Eye (tissue), 1 donor: ENCODE results near the gene TLE1.
"Not testable (repeated sequence)": the region's sequence is repeated elsewhere in the genome, so short reads cannot be mapped to it uniquely, and the experiment has no call there.

ENCODE experiments used
- DNase-seq: peaks from one replicate; pipeline ENCODE4 v3.0.0-alpha.2; 2015

TLE1 gene

DNA sequence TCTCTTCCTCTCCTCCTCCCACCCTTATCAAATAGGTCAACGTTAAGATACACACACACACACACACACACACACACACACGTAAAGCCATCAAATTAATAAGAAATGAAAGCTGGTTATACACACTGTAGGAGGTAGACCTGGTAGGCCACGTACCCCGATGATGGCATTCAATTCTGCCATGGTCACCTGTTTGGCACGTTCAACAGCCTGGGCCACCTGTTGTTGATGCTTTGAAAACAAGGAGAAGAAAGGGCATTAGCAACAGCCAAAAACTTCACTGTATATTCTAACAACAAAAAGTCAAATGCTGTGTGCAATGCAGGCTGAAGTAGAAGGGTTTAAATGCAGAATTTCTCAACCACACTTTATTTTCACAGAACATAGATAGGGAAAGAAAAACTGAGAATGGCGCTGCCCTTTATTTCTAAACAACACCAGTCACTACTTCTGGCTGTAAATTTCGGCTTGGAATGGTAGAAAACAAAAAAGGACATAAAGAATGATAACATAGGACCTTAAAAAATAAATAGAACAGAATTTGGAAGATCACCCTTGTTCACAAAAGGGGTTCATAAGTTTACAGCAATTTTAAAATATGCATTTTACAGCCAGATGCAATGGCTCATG lies 37.2 kb downstream of the TLE1 start:
- no peak for DNase-seq

DNA sequence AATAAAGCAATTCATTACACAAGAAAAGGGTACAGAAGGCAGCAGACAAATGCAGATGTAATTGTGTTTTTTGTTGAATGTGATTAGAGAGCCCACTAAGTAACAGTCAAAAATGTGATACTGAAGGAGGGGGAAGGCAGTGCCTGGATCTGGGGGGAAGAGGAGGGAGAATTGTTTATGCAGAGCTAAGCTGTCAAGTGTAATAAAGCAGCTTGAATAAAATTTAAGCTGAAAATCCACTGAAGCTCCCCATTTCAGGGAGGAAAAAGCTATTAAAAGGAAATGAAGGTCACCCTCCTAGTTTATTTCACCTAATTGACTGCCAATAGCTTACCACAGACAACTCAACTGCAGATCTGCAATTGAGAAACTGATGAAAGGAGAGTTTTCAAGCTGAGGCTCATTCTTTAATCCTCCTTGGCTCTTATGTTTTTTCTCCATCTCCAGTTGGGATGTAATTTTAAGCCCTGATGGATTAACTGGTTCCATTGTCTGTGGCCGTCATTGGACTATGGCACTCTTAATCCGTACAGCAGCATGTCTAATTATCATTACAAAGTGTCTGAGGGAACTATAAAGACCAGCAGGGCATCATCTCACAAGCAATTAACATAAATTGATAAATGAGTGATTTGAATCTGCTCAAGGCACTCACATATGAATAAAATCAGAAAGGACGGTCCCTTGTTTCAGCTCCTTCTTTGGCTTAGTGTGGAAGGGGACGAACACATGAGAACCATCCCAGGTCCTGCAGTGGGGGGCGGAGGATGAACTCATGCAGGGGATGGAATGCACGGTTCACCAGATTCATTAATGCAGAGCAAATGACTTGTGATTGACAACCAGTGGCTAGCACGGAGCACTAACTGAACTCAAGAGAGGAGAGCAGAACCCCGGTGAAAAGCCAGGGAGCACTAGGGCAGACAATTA lies 38.5 kb downstream of the TLE1 start:
- peak; percentile 91 for DNase-seq

DNA sequence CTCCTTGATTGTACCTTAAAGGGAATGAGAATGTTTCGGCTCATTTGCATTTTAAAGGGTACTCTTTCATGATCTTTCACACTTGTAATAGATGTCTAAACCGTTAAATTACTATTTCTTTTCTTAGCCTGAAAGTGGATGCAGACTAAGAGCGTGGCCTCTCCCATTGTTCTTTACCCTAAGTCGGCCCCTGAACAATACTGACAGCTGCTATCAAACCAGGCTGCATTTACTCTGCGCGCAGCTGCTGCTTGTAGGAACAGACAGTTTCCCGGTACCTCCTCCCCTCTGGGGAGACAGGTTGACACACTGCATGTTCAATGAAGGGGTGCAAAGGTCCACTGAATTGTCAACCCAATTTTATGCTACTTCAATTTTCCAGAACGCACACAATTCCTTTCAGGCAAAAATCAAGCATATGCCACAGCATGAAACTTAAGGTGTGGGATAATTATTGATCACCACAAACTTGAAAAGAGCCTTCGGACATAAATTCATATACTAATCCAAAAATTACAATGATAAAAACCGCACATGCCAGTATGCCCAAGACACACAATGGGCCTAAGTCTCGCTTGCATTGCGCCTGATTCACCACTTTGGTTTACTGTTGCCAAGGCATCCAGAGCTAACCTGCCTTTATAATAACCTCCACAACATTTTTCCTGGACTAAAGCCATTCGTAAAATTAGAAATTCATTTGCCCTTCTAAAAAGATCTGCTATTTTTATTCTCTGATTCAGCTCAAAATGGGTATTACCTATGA lies 39.7 kb downstream of the TLE1 start:
- peak; percentile 88 for DNase-seq

DNA sequence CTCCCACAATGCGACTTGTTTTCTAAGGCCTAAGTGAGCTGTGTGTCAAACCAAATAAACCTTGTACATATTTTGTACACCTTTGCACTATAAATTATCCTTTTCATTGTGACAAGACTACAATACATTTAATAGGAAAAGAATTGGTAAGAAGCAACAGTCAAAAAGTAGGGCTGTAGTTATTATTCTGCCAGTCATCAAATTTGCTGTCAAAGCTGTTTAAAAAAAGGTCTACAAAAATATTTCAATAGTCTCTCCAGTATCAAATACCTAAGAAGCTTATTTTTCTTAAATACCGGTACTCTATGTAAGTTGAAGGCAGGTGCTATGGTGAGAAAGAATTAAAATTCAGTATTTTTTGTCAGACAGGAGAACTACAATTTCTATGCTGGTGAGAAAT lies 40.5 kb downstream of the TLE1 start:
- DNase-seq: no peak

DNA sequence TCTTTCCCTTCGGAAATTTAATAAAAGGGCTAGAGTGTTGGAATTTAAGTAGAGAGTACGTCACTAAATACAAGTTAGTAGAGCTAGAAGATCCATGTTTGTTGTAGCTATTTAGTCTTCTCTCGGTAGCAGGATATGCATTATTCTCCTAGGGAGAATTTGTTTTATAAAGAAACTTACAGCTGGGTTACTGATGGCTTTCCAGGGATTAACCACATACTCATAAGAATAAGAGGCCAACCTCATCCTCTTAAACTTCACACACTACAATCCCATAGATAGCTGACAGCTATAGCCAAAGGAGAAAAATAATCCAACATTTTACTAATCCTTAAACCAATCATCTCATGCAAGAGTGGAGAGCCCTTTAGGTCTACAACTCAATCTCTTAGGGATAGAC lies 43.0 kb downstream of the TLE1 start:
- DNase-seq: no peak

DNA sequence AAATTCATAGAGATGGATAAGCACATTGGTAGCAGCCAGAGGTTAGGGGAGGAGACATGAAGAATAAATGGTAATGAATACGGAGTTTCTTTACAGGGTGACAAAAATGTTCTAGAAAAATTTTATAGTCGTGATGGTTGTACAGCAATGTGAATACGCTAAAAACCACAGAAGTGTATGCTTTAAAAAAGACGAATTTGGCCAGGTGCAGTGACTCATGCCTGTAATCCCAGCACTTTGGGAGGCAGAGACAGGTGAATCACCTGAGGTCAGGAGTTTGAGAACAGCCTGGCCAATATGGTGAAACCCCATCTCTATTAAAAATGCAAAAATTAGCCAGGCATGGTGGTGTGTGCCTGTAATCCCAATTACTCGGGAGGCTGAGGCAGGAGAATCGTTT lies 44.8 kb downstream of the TLE1 start:
- DNase-seq: not testable (repeated sequence)

DNA sequence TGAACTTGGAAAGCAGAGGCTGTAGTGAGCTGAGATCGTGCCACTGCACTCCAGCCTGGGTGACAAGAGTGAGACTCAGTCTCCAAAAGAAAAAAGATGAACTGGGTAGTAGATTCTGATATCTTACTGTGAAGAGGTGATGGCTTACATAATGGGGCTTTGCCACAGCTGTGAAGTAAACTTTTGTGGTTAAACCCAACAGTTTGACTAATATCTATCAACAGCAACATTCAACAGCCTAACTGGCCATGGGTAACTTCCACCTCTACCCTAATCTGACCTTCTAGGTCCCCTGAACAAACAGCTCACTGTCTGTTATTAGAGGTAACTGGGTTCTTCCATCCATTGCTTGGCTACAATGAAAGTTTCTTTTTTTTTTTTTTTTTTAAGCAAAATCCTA lies 52.1 kb downstream of the TLE1 start:
- no peak for DNase-seq

DNA sequence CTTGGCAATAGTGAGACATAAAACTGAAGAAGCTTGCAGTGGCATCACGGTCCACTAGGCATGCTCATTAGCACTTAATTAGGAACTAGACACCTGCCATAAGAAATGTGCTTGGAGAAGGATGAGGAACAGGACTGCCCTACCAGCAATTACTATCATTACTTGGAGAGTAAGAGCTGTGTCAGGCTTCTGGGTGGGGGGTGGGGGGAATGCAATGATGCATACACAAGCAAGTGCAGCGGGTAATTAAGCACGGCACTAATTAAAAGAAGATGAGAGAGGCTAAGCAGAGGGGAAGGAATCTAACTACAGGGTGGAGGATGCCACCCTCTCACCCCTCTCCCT lies 53.1 kb downstream of the TLE1 start:
- peak; percentile 80 for DNase-seq

DNA sequence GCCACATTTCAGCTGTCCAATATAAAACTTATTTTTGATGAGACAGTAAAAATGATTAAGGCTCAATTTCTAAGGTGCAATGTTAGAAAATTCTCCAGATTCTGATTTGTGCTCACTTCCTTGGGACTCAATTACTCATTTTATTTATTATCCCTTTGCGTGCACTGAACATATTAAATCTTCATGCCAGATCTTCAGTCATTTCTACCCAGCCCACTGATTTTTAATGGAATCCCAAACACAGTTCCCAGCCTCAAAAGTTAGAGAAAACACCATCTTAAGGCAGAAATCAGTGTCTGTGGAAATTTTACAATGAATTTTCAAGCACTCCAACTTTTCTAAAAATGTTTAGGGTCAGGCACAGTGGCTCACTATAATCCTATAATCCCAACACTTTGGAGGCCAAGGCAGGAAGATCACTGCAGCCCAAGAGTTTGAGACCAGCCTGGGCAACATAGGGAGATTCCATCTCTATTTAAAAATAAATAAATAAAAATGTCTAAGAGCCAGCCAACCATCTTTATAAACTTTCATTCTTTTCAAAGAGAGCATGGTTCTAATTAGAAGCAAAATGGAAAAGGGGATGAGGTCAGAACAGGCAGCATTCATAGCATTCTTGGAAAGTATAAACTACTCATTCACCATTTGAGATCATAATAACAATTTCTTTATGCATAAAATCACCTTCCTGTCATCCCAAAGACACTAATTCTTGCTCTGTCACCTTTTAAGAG lies 53.7 kb downstream of the TLE1 start:
- DNase-seq: no peak

DNA sequence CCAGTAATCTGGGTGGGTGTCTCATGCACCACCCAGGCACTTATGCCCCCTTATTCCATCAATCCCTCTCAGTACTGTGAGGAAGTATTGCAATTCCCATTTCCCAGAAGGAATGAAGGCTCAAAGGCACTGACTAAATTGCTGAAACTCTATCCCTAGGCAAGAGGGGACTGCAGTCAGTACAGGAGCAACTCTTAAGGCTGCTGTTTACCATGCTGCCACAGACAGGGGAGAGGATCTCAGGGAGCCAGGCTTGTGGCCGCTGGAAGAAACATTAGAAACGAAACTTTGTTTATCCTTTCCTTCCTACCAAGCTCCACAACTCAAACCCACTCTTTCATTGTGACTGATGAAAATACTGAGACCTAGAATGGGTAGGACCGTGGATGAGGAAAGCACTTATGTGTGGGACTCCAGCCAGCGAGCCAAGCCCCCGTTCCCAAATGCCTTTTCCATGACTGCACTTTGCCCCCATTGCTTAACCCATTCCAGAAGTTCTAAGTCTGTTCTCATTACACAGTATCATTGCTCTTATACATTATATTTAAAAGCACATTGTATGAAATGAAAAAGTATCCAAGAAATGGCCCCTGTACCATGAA lies 54.3 kb downstream of the TLE1 start:
- no peak for DNase-seq

DNA sequence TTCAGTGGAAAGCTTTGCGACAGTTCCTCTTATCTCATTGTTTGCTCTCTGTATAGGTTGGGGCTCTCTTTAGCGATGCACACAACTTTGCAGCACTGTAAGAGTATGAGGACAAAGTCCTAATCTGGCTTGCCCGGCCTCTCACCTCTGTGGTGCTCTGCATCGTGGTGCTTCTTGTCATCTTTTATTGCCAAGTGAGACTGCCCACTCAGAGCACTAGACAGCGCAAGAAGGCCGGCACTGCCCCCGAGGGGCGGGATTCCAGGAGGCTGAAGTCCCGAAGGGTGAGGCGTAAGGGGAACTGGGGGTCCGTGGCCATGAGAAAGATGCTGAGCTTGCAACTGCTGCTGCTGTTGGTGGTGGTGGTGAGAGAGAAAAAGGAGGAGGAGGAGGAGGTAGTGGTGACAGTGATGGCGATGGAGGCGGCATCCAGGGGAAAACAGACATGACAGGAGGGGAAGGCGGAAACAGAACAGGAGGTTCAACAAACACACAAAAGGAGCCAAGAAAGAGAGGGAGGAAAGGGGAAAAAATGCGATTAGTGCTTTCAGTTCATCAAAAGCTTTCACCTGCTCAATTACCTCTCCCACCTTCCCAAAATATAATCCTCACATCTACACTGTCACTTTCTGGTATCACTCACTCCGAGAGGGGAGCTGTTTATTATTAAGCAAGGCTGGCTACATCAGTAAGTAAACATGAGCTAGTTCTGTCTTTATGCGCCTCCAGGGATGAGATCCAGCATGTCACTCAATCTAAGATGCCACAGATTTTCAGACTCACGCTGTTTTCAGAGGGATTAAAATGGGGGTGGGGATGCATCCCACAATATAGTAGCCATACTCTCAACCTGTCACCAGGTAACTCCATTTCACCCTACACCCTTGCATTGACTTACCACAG lies 55.1 kb downstream of the TLE1 start:
- DNase-seq: peak; percentile 57

DNA sequence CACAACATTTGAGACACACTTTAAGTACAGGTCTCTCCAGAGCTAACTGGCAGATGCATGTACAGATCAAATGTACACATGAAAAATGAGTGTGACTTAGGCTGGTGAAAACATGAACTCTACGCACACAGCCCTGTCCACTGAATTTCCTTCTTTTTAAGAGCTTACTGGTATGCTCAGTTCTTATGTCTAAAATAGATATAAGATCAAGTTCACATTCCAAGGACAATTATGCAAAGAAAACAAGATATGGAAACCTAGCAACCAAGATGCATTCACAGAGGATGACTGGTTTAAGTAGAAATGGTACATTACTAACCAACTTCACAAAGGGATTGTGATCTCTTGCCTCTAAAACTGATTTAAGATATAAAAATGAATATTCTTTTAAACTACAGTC lies 56.7 kb downstream of the TLE1 start:
- no peak for DNase-seq

DNA sequence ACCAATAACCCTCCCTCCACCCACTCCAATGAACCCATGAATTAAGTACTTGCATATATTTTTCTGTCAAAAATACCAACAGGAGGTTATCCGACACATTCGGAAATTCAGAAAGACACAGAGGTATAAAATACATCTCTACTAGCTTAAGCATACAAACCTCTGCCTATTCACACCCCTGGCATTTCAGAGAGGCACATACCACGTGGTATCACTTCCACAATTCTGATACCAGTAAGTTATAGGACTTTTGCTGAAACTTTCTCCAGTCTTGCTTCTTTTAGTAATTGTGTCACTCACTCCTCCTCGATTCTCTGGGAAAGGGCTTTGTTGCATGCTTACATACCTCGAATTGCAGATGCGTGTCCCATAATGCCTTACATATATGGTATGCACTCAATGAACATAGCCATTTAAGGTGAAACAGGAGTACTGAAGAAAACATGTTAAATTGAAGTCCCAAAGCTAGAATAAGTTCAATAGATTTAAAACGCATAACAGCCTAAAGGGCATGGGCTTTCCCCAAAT lies 58.1 kb downstream of the TLE1 start:
- DNase-seq: no peak

DNA sequence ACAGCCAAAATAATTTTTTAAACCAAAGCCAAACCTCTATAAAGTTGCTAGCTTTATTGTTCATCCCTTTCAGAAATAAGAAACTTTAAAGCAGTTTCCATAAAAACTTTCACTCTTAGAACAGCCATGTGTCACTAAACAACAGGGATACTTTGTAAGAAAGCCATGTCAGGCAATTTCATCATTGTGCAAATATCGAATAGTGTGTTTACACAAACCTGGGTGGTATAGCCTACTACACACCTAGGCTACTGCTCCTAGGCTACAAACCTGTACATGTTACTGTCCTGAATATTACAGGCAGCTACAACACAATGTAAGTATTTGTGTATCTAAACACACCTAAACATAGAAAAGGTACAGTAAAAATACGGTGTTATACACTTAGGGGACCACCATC lies 59.9 kb downstream of the TLE1 start:
- DNase-seq: no peak

DNA sequence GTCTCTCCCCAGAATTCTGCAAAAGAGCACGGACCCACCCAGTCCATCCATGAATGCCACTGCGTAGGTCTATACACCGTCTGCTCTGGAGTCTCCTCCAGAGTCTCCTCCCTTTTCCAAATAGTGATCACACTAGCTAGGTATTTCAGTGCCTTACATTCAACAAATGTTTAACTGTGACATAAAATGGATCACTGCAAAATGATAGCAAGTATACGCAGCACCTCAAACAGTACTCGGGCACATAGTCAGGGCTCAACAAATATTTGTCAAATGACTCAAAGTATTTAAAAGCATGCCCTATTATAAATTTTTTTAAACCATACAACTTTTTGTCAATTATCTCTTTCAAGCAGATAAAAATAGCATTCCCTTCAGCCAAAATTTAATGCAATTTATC lies 60.5 kb downstream of the TLE1 start:
- DNase-seq: no peak

DNA sequence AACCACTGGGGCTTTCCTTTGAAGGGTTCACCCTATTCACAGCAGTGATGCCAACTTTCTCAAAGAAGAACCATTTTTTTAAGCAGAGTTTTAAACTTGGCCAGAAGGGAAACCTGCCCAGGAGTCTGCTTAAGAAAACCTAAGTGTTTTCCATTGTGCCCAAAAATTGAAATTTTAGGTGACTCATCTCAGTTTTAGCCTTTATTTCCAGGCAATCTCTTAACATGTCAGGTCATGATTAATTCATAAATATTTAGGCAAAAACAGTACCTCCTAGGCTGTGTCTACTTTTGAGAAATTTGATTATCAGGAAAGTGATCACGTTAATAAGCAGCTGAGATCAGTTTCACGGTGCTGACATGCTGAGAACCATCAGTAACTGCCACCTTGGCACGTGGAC lies 61.9 kb downstream of the TLE1 start:
- no peak for DNase-seq

DNA sequence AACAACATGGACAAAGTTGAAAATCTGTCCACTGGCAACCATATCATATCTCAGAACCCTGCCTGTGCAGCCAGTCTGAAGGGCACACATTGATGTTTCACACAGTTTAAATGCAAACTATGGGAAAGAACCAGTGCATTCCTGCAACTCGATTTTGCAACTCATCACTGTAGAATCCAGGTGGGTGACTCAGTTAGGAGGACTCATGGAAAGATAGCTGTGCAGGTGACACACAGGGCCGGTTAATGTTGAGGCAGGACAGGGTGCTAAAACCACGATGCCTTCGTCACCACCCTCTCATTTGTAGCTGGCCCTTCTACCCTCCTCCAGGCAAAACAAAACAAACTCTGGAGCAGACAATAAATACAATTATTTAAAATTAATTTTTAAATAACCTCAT lies 62.8 kb downstream of the TLE1 start:
- DNase-seq: no peak

DNA sequence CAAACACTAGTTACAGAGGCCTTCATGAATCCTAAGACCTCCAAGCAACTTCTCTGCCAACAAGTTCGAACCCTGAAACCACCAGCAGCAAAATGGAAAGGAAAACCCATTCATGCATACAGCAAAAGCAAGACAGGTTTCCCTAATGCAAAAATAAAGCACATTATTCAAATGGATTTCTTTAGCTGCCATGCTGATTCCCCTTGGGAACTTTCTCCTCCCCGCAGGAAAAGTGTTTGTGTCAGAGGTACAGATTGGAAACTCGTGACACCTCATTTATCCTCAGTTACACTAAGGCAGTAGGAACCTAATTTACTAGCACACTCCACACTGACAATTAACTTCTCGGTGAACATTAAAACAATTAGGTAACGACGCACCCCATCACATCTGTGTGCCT lies 63.4 kb downstream of the TLE1 start:
- DNase-seq: no peak

DNA sequence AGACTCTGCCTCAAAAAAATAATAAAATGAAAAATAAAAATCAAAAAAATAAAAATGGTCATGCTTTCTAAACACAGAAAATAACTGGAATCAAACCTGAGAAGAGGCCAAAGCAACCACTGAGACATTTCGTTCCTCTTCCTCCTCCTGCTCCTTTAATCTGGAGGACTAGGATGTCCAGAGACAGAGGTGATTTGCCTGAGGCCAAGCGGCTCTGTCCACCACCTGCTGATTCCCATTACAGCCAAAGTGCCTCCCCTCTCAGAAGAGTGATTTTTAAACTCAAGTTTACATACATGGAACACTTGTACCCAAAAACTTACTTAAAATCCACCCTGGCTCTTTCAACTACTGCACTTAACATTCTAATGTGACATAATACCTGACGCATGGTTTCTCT lies 65.6 kb downstream of the TLE1 start:
- DNase-seq: no peak

DNA sequence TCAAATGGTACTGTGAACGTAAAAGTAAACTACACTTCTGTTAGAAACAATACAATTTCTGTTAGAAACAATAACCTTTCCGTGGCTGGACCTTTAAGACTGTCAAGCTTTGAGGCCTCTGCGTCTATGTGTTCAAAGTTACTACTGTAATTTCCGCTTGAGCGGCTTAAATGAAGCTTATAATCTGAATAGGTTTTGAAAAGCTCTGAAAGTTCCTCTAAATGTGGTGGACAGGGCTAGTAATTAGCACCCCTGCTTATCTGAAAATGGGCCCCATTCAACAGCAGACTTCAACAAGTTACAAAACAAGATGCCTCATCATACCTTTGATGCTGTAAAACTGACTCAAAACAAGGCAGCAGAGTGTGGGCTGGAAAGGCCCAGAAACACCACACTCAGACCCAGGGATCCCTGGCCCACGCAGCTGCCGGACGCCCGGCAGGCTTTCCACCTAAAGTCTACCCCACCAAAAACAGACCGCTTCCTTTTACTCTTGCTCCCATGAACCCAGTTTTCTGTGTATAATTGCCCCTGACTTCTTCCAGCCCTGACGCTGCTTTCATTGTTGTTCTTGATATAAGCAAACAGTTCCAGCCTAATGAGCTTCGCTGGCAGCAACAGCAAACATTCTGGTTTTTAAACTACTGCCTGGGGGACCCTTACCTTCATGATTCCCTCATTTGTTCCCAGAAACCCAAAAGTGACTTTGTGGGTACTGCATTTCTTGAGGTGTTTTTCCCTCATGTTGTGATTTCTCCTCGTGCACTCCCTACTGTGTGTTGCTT lies 66.7 kb downstream of the TLE1 start:
- peak; percentile 74 for DNase-seq
